Prostate gland (tissue), 2 donors: ENCODE data around the gene POU6F2. TPM values are rescaled to one million over a fixed set of nuclear protein-coding genes. Genes with fewer than 3 reads are reported as not detected.

Experiments
- DNase-seq: peaks from one replicate; pipeline ENCODE4 v3.0.0-alpha.2; 2019; ENCODE audit warnings: low spot score
- H3K27ac ChIP-seq, 2 donors: fragments of 200-600 bp; sonication (generic); 2 replicates each; pipeline ENCODE4 v1.5.1; 2017 to 2019
- H3K27me3 ChIP-seq: fragments of 200-600 bp; sonication (generic); replicated peaks from 2 replicates; pipeline ENCODE4 v1.5.1; 2019; ENCODE audit not compliant: insufficient read depth
- H3K36me3 ChIP-seq, 2 donors: fragments of 200-600 bp; sonication (generic); 1 replicate in 1 of 2; 2 replicates in 1 of 2; pipeline versions ENCODE4 v1.5.1 to v1.8.1; 2017 to 2019
- H3K4me1 ChIP-seq: fragments of 200-600 bp; sonication (generic); replicated peaks from 2 replicates; pipeline ENCODE4 v1.5.1; 2019
- H3K4me3 ChIP-seq, 2 donors: fragments of 200-600 bp; sonication (generic); 2 replicates each; pipeline ENCODE4 v1.5.1; 2017 to 2019
- H3K9me3 ChIP-seq: fragments of 200-600 bp; sonication (generic); 2 replicates; pipeline ENCODE4 v1.5.1; 2017
- POLR2A ChIP-seq: fragments of 450-650 bp; IDR thresholded peaks from one replicate; pipeline ENCODE4 v1.6.1; 2016; ENCODE audit warnings: antibody characterized with exemption, mild to moderate bottlenecking
- POLR2AphosphoS5 ChIP-seq: sonication (generic); formaldehyde crosslinking; IDR thresholded peaks from one replicate; pipeline ENCODE4 v1.6.1; 2017; ENCODE audit warnings: antibody characterized with exemption
- WGBS: methylation state at CpG from one replicate; pipeline ENCODE4 v1.1.5; 2018; 5-methylcytosine and 5-hydroxymethylcytosine counted together
- intact Hi-C: fragments of 100-400 bp; cut with DNase I; formaldehyde crosslinking; loops from one replicate; pipeline ENCODE4 v1.14.2; 2022
- total RNA-seq, 2 donors: library from RNA; depleted of rRNA; stranded (reverse); fragments of >200 nt; gene quantifications; one replicate each; pipeline ENCODE4 v1.1.0, GENCODE V29; 2016
- TF ChIP-seq, protein P1 (sequence below), 4 experiments: fragments of 200-600 bp in 2 of 4; fragments of 450-650 bp in 2 of 4; sonication (generic) in 2 of 4; IDR thresholded peaks; 1 replicate in 3 of 4; 2 replicates in 1 of 4; pipeline ENCODE4 v1.5.1; 2016 to 2019; ENCODE audit warnings: antibody characterized with exemption in 4 of 4, mild to moderate bottlenecking in 2 of 4, moderate library complexity in 2 of 4

POU6F2 gene
- total RNA-seq, 2 donors from 2014 or later: 2.4 TPM; not detected in 1

DNA sequence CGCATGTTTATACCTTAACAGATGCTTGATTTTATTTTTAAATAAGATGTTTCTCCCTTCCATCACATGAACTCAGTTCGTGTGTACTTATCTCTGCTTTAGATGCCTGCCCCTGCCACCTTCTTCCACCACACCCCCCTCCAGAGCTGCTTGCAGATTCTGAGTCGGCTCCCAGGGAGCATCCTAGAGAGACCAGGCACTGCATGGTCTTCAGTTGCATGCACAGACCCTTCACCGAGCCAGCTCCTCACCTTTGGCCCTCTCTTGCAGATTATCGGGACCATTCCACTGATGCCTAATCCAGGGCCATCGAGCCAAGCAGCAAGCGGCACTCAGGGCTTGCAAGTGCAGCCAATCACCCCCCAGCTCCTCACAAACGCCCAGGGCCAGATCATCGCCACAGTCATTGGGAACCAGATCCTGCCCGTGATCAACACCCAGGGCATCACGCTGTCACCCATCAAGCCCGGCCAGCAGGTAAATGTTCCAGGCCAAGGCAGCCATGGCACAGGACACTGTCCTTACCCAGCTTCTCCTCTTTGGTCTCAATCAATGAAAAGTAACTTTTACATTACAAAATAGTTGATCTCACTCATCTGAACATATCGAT, 455.2 kb downstream of the POU6F2 start:
- H3K4me1 ChIP-seq: no peaks in the 10 kb centered on the region
- H3K27me3 ChIP-seq: no peaks in the 10 kb centered on the region
- 82% methylated on average over 13 of the region's 13 CpGs for WGBS
- H3K9me3 ChIP-seq: no peaks in the 10 kb centered on the region
- no peak for DNase-seq
- H3K27ac ChIP-seq: no peak overlapping the region
- no peaks in the 10 kb centered on the region for H3K36me3 ChIP-seq
- H3K4me3 ChIP-seq: no peak overlapping the region
- intact Hi-C loops: no loop called here
- TF ChIP-seq, protein P1, sequence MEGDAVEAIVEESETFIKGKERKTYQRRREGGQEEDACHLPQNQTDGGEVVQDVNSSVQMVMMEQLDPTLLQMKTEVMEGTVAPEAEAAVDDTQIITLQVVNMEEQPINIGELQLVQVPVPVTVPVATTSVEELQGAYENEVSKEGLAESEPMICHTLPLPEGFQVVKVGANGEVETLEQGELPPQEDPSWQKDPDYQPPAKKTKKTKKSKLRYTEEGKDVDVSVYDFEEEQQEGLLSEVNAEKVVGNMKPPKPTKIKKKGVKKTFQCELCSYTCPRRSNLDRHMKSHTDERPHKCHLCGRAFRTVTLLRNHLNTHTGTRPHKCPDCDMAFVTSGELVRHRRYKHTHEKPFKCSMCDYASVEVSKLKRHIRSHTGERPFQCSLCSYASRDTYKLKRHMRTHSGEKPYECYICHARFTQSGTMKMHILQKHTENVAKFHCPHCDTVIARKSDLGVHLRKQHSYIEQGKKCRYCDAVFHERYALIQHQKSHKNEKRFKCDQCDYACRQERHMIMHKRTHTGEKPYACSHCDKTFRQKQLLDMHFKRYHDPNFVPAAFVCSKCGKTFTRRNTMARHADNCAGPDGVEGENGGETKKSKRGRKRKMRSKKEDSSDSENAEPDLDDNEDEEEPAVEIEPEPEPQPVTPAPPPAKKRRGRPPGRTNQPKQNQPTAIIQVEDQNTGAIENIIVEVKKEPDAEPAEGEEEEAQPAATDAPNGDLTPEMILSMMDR (IDR thresholded peaks at IDR 0.05): no peak
- TF ChIP-seq POLR2A: no peak
- TF ChIP-seq POLR2AphosphoS5: no peak

DNA sequence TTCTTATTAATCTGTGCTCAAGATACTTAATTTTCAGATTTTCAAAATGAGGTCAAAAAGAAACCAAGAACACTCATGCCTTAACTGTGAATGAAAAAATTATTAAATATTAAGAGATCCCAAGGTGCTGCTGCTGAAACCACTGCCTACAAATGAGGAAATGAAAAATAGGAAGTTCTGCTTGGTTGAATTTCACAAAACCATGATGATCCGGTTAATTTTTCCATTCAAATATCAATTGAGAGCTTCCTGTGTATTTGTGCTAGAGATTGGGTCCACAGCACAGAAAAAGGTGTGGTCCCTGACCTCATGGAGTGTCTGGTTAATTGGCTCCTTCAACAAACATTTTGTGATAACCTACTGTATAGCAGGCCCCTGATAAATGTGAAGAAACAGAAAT, 455.8 kb downstream of the POU6F2 start:
- H3K36me3 ChIP-seq: no peaks in the 10 kb centered on the region
- 76% methylated on average over 1 of the region's 1 CpG for WGBS

GRCh38 chr7:39434012-39434411, 456.3 kb downstream of the POU6F2 start:
- intact Hi-C loops: no loop called here
- DNase-seq: no peak
- no peak overlapping the region for H3K27ac ChIP-seq
- TF ChIP-seq POLR2AphosphoS5 (no peak), POLR2A (no peak)
- TF ChIP-seq, protein P1 (IDR thresholded peaks at IDR 0.05): no peak
- H3K9me3 ChIP-seq: no peaks in the 10 kb centered on the region
- no peak overlapping the region for H3K4me3 ChIP-seq
- 53% methylated on average over 3 of the region's 3 CpGs for WGBS
- no peaks in the 10 kb centered on the region for H3K36me3 ChIP-seq
- H3K27me3 ChIP-seq: no peaks in the 10 kb centered on the region
- H3K4me1 ChIP-seq: no peaks in the 10 kb centered on the region

More for the DNA sequence above, 455.8 kb downstream of the POU6F2 start:
- H3K27ac ChIP-seq: no peak overlapping the region
- TF ChIP-seq, protein P1 (IDR thresholded peaks at IDR 0.05): no peak
- TF ChIP-seq POLR2AphosphoS5 (no peak), POLR2A (no peak)
- no peak for DNase-seq
- no peaks in the 10 kb centered on the region for H3K9me3 ChIP-seq
- no peak overlapping the region for H3K4me3 ChIP-seq
- H3K27me3 ChIP-seq: no peaks in the 10 kb centered on the region
- intact Hi-C loops: no loop called here
- H3K4me1 ChIP-seq: no peaks in the 10 kb centered on the region

- Histone ChIP-seq H3K27ac (no peak overlapping the region), H3K9me3 (no peaks in the 10 kb centered on the region), H3K27me3 (peaks cover 3% of the 10 kb centered on the region), H3K4me3 (no peak overlapping the region), H3K36me3 (no peaks in the 10 kb centered on the region), H3K4me1 (no peaks in the 10 kb centered on the region)
- no peak for DNase-seq
- no peak for TF ChIP-seq POLR2A
- no peak for TF ChIP-seq POLR2AphosphoS5
- TF ChIP-seq, protein P1 (IDR thresholded peaks at IDR 0.05): no peak
- intact Hi-C loops: no loop called here
- WGBS: 56% methylated on average over 3 of the region's 3 CpGs
Observed at GRCh38 chr7:39446546-39446945, 468.8 kb downstream of the POU6F2 start.

- WGBS: 52% methylated on average over 3 of the region's 3 CpGs
- Histone ChIP-seq H3K4me3 (no peak overlapping the region), H3K9me3 (no peaks in the 10 kb centered on the region)
Observed at GRCh38 chr7:39451901-39452300, 474.2 kb downstream of the POU6F2 start.

More at GRCh38 chr7:39451901-39452300, 474.2 kb downstream of the POU6F2 start:
- no peak overlapping the region for H3K27ac ChIP-seq
- no peak for DNase-seq
- H3K4me1 ChIP-seq: no peaks in the 10 kb centered on the region
- H3K36me3 ChIP-seq: no peaks in the 10 kb centered on the region
- intact Hi-C loops: no loop called here
- peaks cover 3% of the 10 kb centered on the region for H3K27me3 ChIP-seq
- TF ChIP-seq POLR2AphosphoS5 (no peak), POLR2A (no peak)
- TF ChIP-seq, protein P1 (IDR thresholded peaks at IDR 0.05): no peak
